GM12891 (cell line): ENCODE measurements around the gene GPRC5B.

ENCODE experiments used
- DNase-seq: peaks from one replicate; pipeline ENCODE4 v3.0.0; 2011; ENCODE audit warnings: low spot score; ENCODE audit not compliant: insufficient read length
- FAIRE-seq: peaks from 2 replicates; lab custom pipeline; 2011; peaks lifted over from hg19 to GRCh38; lab: Jason Lieb, UNC
- PAX5 ChIP-seq: IDR thresholded peaks from 2 replicates; pipeline ENCODE4 v1.6.1; 2011; ENCODE audit warnings: low read length, moderate library complexity, mild to moderate bottlenecking; ENCODE audit not compliant: insufficient read depth, severe bottlenecking
- POLR2A ChIP-seq: IDR thresholded peaks from 2 replicates; pipeline ENCODE4 v1.6.1; 2011; ENCODE audit warnings: low read depth, low read length, control low read depth
- POLR2AphosphoS5 ChIP-seq: IDR thresholded peaks from 2 replicates; pipeline ENCODE4 v1.6.1; 2011; ENCODE audit warnings: low read depth, low read length, control low read depth
- POU2F2 ChIP-seq: IDR thresholded peaks from 2 replicates; pipeline ENCODE4 v1.6.1; 2011; ENCODE audit warnings: low read depth, mild to moderate bottlenecking, control low read depth, low read length, moderate library complexity
- SPI1 ChIP-seq: IDR thresholded peaks from 2 replicates; pipeline ENCODE4 v1.6.1; 2011; ENCODE audit warnings: low read depth, low read length, control low read depth
- TAF1 ChIP-seq: IDR thresholded peaks from 2 replicates; pipeline ENCODE4 v1.6.1; 2011; ENCODE audit warnings: low read depth, low read length, control low read depth

GPRC5B gene

GRCh38 chr16:19898166-19898565 is 13.5 kb upstream of the GPRC5B start:
- no peak for DNase-seq
- no peak for TF ChIP-seq POLR2A
- no peak for TF ChIP-seq POLR2AphosphoS5
- FAIRE-seq, result no peak

- FAIRE-seq (no peak), DNase-seq (no peak)
- TF ChIP-seq POLR2A (no peak), TAF1 (no peak), POLR2AphosphoS5 (no peak), PAX5 (no peak), SPI1 (no peak), POU2F2 (no peak)
Observed at GRCh38 chr16:19896951-19897350, 12.3 kb upstream of the GPRC5B start.

GRCh38 chr16:19894586-19894985 is 9.9 kb upstream of the GPRC5B start:
- TF ChIP-seq TAF1 (no peak), POLR2AphosphoS5 (no peak), SPI1 (no peak), PAX5 (no peak), POLR2A (no peak), POU2F2 (no peak)

GRCh38 chr16:19892902-19893301 is 8.3 kb upstream of the GPRC5B start:
- TF ChIP-seq POU2F2 (no peak), POLR2A (no peak), PAX5 (no peak), SPI1 (no peak), TAF1 (no peak), POLR2AphosphoS5 (no peak)
- FAIRE-seq (no peak), DNase-seq (no peak)

More at GRCh38 chr16:19894586-19894985, 9.9 kb upstream of the GPRC5B start:
- DNase-seq, result no peak
- no peak for FAIRE-seq

GRCh38 chr16:19890901-19891300 is 6.3 kb upstream of the GPRC5B start:
- TF ChIP-seq PAX5 (no peak), SPI1 (no peak), POU2F2 (no peak), POLR2AphosphoS5 (no peak), POLR2A (no peak), TAF1 (no peak)
- DNase-seq, result no peak
- FAIRE-seq, result no peak

GRCh38 chr16:19888834-19889233 is 4.2 kb upstream of the GPRC5B start:
- no peak for DNase-seq
- TF ChIP-seq POU2F2 (no peak), PAX5 (no peak), TAF1 (no peak), POLR2A (no peak), SPI1 (no peak)
- FAIRE-seq, result no peak

- TF ChIP-seq SPI1 (no peak), POLR2A (no peak), POU2F2 (peak; percentile 53; the same call in 1 of the 2 replicates)
- peak; percentile 46 for DNase-seq
- peak; percentile 90 for FAIRE-seq
Observed at GRCh38 chr16:19886073-19886941, 1.7 kb upstream of the GPRC5B start.

- DNase-seq (no peak), FAIRE-seq (no peak)
- TF ChIP-seq POLR2A (no peak), SPI1 (no peak), POLR2AphosphoS5 (no peak), PAX5 (no peak), POU2F2 (no peak), TAF1 (no peak)
Observed at GRCh38 chr16:19885451-19886072, 914 bp upstream of the GPRC5B start.

GRCh38 chr16:19883966-19884485 is 622 bp downstream of the GPRC5B start:
- TF ChIP-seq PAX5 (no peak), TAF1 (no peak), SPI1 (no peak), POLR2AphosphoS5 (no peak), POU2F2 (no peak), POLR2A (no peak)
- DNase-seq (no peak), FAIRE-seq (no peak)

- no peak; the same call in 1 of the 2 replicates for TF ChIP-seq POU2F2
- TF ChIP-seq POLR2A, result no peak
- TF ChIP-seq PAX5, result no peak
- no peak for TF ChIP-seq TAF1
- no peak for TF ChIP-seq SPI1
- no peak for TF ChIP-seq POLR2AphosphoS5
- DNase-seq (no peak), FAIRE-seq (no peak)
Observed at GRCh38 chr16:19883296-19883965, 1.2 kb downstream of the GPRC5B start.

- FAIRE-seq (no peak), DNase-seq (no peak)
- TF ChIP-seq PAX5 (no peak), POLR2A (no peak), TAF1 (no peak), POU2F2 (no peak), SPI1 (no peak), POLR2AphosphoS5 (no peak)
Observed at GRCh38 chr16:19882646-19883045, 2.0 kb downstream of the GPRC5B start.
